RPMI7951 (cell line): Measurements from ENCODE around the gene GPRC5B. TPM values are rescaled to one million over a fixed set of nuclear protein-coding genes. Genes with fewer than 3 reads are reported as not detected.

Source experiments
- DNase-seq: peaks from one replicate; pipeline ENCODE4 v3.0.0-alpha.2; 2012; ENCODE audit warnings: low read depth
- total RNA-seq: library from RNA; depleted of rRNA; stranded (reverse); fragments of >200 nt; shearing (Covaris generic); gene quantifications from 2 replicates; pipeline ENCODE4 v1.2.3, GENCODE V29; 2014; rRNA removed

Gene GPRC5B
- 1.2 and 1.6 TPM in 2 replicates for total RNA-seq

GRCh38 chr16:19884611-19885450, at the start of gene GPRC5B:
TSS of gene GPRC5B (minus strand) at chr16:19884848. CDS start at chr16:19872845, 12,003 bp downstream.
- DNase-seq, result peak; percentile 32

GRCh38 chr16:19933740-19934139, 49.1 kb upstream of the GPRC5B start:
- no peak for DNase-seq

GRCh38 chr16:19929062-19929511, 44.4 kb upstream of the GPRC5B start:
- DNase-seq, result no peak

GRCh38 chr16:19928432-19928831, 43.8 kb upstream of the GPRC5B start:
- DNase-seq, result no peak

- DNase-seq, result peak; percentile 79
Measured at GRCh38 chr16:19926449-19927390, 42.1 kb upstream of the GPRC5B start.

- DNase-seq, result no peak
Measured at GRCh38 chr16:19923396-19923795, 38.7 kb upstream of the GPRC5B start.

GRCh38 chr16:19919142-19919541, 34.5 kb upstream of the GPRC5B start:
- no peak for DNase-seq

GRCh38 chr16:19916064-19916463, 31.4 kb upstream of the GPRC5B start:
- DNase-seq, result no peak

- DNase-seq, result no peak
Measured at GRCh38 chr16:19914877-19915276, 30.2 kb upstream of the GPRC5B start.

- DNase-seq, result no peak
Measured at GRCh38 chr16:19913340-19913645, 28.6 kb upstream of the GPRC5B start.

- DNase-seq, result peak; percentile 28
Measured at GRCh38 chr16:19912455-19913339, 28.0 kb upstream of the GPRC5B start.

GRCh38 chr16:19911747-19912454, 27.3 kb upstream of the GPRC5B start:
- no peak for DNase-seq

GRCh38 chr16:19911204-19911603, 26.6 kb upstream of the GPRC5B start:
- DNase-seq, result no peak

GRCh38 chr16:19909750-19910322, 25.2 kb upstream of the GPRC5B start:
- DNase-seq, result no peak

GRCh38 chr16:19908921-19909320, 24.3 kb upstream of the GPRC5B start:
- no peak for DNase-seq

GRCh38 chr16:19907161-19907992, 22.7 kb upstream of the GPRC5B start:
- DNase-seq, result peak; percentile 55

- no peak for DNase-seq
Measured at GRCh38 chr16:19901164-19901563, 16.5 kb upstream of the GPRC5B start.

- DNase-seq, result no peak
Measured at GRCh38 chr16:19899605-19899955, 14.9 kb upstream of the GPRC5B start.

GRCh38 chr16:19898924-19899604, 14.4 kb upstream of the GPRC5B start:
- DNase-seq, result peak; percentile 50
